Measurements from ENCODE around the gene GBF1. TPM values are rescaled to one million over a fixed set of nuclear protein-coding genes. Genes with fewer than 3 reads are reported as not detected.

Gene GBF1
- total and polyA plus RNA-seq, 2 donors (not counting 1 experiment from before 2014, with no cell fraction given), result 20.8 to 39.3 TPM

DNA sequence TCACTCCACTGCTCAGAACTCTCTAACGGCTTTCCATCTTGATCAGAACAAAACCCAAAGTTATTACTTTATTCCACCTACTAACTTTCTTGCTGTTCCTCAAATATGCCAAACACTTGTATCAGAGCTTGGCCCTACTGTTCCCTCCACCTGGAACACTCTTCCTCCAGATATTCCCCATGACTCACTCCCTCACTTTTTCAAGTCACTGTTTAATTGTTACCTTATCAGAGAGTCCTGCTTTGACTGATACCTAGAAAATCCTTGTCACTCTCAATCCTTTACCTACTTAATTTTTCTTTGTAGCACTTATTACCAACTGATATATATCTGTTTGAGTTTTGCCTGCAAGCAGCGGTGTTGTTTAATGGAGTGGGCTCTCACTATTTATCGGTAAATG is 144.6 kb downstream of the GBF1 start:
- H3K4me3 Mint-ChIP-seq, result no peak overlapping the region
- Histone ChIP-seq H2AFZ (ENCODE audit: insufficient read depth, low read depth, low read length, poor library complexity, severe bottlenecking) (no peak overlapping the region), H4K20me1 (ENCODE audit: control insufficient read depth, insufficient read depth, low read length, poor library complexity, severe bottlenecking) (peaks cover 10% of the 10 kb centered on the region), H3K9me3 (ENCODE audit: control extremely low read depth in 1 of 3, control insufficient read depth in 2 of 3, insufficient read depth in 1 of 3, low read length in 2 of 3) (no peaks in the 10 kb centered on the region), H3K36me3 (replicated peaks in 1 of 2; ENCODE audit: control extremely low read depth in 1 of 2, control insufficient read depth in 1 of 2, extremely low read depth in 1 of 2, insufficient read depth in 2 of 2, low read length in 1 of 2) (no peaks in the 10 kb centered on the region), H3K4me3 (ENCODE audit: control extremely low read depth in 1 of 5, extremely low read depth in 1 of 5, insufficient read depth in 1 of 5, low read depth in 2 of 5, low read length in 4 of 5) (no peak overlapping the region), H3K4me2 (replicated peaks; ENCODE audit: low read depth, low read length, poor library complexity, severe bottlenecking) (no peak overlapping the region), H3K27ac (ENCODE audit: low read length in 2 of 2) (no peak overlapping the region), H3K27me3 (replicated peaks in 1 of 4; ENCODE audit: control extremely low read depth in 1 of 4, control insufficient read depth in 3 of 4, insufficient read depth in 4 of 4, low read length in 3 of 4) (no peaks in the 10 kb centered on the region), H3K9ac (ENCODE audit: low read length) (no peak overlapping the region), H3K4me1 (ENCODE audit: control insufficient read depth in 2 of 2, insufficient read depth in 2 of 2, low read length in 2 of 2) (peaks cover 4 to 11% of the 10 kb centered on the region in 2 donors), H3K79me2 (ENCODE audit: control insufficient read depth, insufficient read depth, low read length) (peaks cover 9% of the 10 kb centered on the region)
- TF ChIP-seq, protein P1, sequence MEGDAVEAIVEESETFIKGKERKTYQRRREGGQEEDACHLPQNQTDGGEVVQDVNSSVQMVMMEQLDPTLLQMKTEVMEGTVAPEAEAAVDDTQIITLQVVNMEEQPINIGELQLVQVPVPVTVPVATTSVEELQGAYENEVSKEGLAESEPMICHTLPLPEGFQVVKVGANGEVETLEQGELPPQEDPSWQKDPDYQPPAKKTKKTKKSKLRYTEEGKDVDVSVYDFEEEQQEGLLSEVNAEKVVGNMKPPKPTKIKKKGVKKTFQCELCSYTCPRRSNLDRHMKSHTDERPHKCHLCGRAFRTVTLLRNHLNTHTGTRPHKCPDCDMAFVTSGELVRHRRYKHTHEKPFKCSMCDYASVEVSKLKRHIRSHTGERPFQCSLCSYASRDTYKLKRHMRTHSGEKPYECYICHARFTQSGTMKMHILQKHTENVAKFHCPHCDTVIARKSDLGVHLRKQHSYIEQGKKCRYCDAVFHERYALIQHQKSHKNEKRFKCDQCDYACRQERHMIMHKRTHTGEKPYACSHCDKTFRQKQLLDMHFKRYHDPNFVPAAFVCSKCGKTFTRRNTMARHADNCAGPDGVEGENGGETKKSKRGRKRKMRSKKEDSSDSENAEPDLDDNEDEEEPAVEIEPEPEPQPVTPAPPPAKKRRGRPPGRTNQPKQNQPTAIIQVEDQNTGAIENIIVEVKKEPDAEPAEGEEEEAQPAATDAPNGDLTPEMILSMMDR (IDR thresholded peaks at IDR 0.05), result no peak
- TF ChIP-seq EZH2 (IDR thresholded peaks at IDR 0.05; ENCODE audit: borderline replicate concordance, insufficient read depth, low read depth, low read length, poor library complexity, severe bottlenecking), result no peak
- POLR2A ChIA-PET, result no interaction called here
- no peaks in the 10 kb centered on the region for H3K27me3 Mint-ChIP-seq
- no peaks in the 10 kb centered on the region for H3K9me3 Mint-ChIP-seq (ENCODE audit: insufficient read depth)
- ATAC-seq (ENCODE audit: low read depth) (no peak), DNase-seq (no peak)
- CTCF ChIA-PET, result interaction anchor here (0.6 to 2.3 kb wide), 4 partner anchors 10 to 265 kb away, joined by 3 to 11 read pairs (median 6); no protein-coding TSS in a partner anchor
- peaks cover 16% of the 10 kb centered on the region for H3K4me1 Mint-ChIP-seq
- 92% methylated on average over 2 of the region's 3 CpGs for WGBS (ENCODE audit: insufficient coverage)
- no peak overlapping the region for H3K27ac Mint-ChIP-seq
- intact Hi-C loops (cut with micrococcal nuclease), result no loop called here

DNA sequence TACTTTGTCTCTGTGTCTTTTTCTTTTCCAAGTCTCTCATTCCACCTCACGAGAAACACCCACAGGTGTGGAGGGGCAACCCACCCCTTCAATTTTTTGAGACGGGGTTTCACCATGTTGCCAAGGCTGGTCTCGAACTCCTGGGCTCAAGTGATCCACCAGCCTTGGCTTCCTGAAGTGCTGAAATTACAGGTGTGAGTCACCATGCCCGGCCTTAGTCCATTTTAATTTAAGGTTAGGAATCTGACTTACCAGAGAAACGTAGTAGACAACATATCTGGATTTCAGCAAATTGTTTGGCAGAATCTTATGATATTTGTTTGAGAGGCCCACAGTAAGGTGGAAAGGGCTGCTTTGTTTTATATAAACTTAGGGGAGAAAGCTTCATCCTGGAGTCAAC is 147.0 kb downstream of the GBF1 start:
- no peaks in the 10 kb centered on the region for H3K9me3 Mint-ChIP-seq (ENCODE audit: insufficient read depth)
- H3K27ac Mint-ChIP-seq, result no peak overlapping the region
- no peak overlapping the region for H3K4me3 Mint-ChIP-seq
- Histone ChIP-seq H4K20me1 (ENCODE audit: control insufficient read depth, insufficient read depth, low read length, poor library complexity, severe bottlenecking) (peaks cover 24% of the 10 kb centered on the region), H3K9ac (ENCODE audit: low read length) (no peak overlapping the region), H3K36me3 (replicated peaks in 1 of 2; ENCODE audit: control extremely low read depth in 1 of 2, control insufficient read depth in 1 of 2, extremely low read depth in 1 of 2, insufficient read depth in 2 of 2, low read length in 1 of 2) (peaks cover 0 to 9% of the 10 kb centered on the region in 2 experiments), H3K4me1 (ENCODE audit: control insufficient read depth in 2 of 2, insufficient read depth in 2 of 2, low read length in 2 of 2) (peaks cover 16 to 25% of the 10 kb centered on the region in 2 donors), H3K4me3 (ENCODE audit: control extremely low read depth in 1 of 5, extremely low read depth in 1 of 5, insufficient read depth in 1 of 5, low read depth in 2 of 5, low read length in 4 of 5) (no peak overlapping the region), H2AFZ (ENCODE audit: insufficient read depth, low read depth, low read length, poor library complexity, severe bottlenecking) (no peak overlapping the region), H3K79me2 (ENCODE audit: control insufficient read depth, insufficient read depth, low read length) (peaks cover 30% of the 10 kb centered on the region), H3K9me3 (ENCODE audit: control extremely low read depth in 1 of 3, control insufficient read depth in 2 of 3, insufficient read depth in 1 of 3, low read length in 2 of 3) (no peaks in the 10 kb centered on the region), H3K27ac (ENCODE audit: low read length in 2 of 2) (no peak overlapping the region), H3K27me3 (replicated peaks in 1 of 4; ENCODE audit: control extremely low read depth in 1 of 4, control insufficient read depth in 3 of 4, insufficient read depth in 4 of 4, low read length in 3 of 4) (no peaks in the 10 kb centered on the region), H3K4me2 (replicated peaks; ENCODE audit: low read depth, low read length, poor library complexity, severe bottlenecking) (no peak overlapping the region)
- intact Hi-C loops (cut with micrococcal nuclease), result no loop called here
- ATAC-seq (ENCODE audit: low read depth) (no peak), DNase-seq (no peak)
- ChIA-PET POLR2A (no interaction called here), CTCF (interaction anchor here (0.6 to 8.8 kb wide), 8 partner anchors 11 to 191 kb away, joined by 3 to 108 read pairs (median 12); partner anchors contain the start of genes ACTR1A and FBXL15)
- no peaks in the 10 kb centered on the region for H3K27me3 Mint-ChIP-seq
- 96% methylated on average over 5 of the region's 5 CpGs for WGBS (ENCODE audit: insufficient coverage)
- TF ChIP-seq EZH2 (IDR thresholded peaks at IDR 0.05; ENCODE audit: borderline replicate concordance, insufficient read depth, low read depth, low read length, poor library complexity, severe bottlenecking), result no peak
- TF ChIP-seq, protein P1 (IDR thresholded peaks at IDR 0.05), result no peak
- peaks cover 24% of the 10 kb centered on the region for H3K4me1 Mint-ChIP-seq
